Epithelial cell of proximal tubule (primary cell): ENCODE measurements around the gene LRRTM1. TPM values are rescaled to one million over a fixed set of nuclear protein-coding genes. Genes with fewer than 3 reads are reported as not detected.

Experiments
- DNase-seq: peaks from one replicate; pipeline ENCODE4 v3.0.0-alpha.2; 2011; ENCODE audit warnings: low read depth
- H3K4me3 ChIP-seq: 2 replicates; pipeline ENCODE4 v1.5.1; 2011; ENCODE audit warnings: low read depth, mild to moderate bottlenecking, low read length
- total RNA-seq: library from RNA; depleted of rRNA; stranded (reverse); fragments of >200 nt; gene quantifications from 2 replicates; pipeline ENCODE4 v1.2.3, GENCODE V29; 2015
- TF ChIP-seq, protein P1 (sequence below): conservative IDR thresholded peaks from 2 replicates; pipeline ENCODE4 v1.5.1; 2012; ENCODE audit warnings: low read depth, mild to moderate bottlenecking, low read length

LRRTM1 gene
- total RNA-seq, 1 donor from 2014 or later, result 0.81 TPM

DNA sequence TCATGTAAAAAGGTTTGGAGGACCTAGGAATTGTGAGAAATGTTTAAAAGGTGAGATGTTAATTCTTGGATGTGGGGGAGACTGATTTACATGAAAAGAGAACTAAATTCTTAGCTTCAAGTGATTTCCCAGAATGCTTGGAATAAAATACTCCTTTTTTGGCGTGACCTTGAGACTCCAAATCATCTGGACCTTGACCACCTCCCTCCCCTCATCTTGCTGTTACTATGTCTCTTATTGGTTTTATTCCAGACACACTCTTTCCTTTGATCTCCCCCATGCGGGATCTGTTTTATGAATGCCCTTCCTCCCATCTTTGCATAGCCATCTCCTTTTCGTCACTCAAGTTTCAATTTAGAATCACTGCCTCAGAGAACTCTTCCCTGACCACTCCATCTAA is 20.0 kb upstream of the LRRTM1 start:
- TF ChIP-seq, protein P1, sequence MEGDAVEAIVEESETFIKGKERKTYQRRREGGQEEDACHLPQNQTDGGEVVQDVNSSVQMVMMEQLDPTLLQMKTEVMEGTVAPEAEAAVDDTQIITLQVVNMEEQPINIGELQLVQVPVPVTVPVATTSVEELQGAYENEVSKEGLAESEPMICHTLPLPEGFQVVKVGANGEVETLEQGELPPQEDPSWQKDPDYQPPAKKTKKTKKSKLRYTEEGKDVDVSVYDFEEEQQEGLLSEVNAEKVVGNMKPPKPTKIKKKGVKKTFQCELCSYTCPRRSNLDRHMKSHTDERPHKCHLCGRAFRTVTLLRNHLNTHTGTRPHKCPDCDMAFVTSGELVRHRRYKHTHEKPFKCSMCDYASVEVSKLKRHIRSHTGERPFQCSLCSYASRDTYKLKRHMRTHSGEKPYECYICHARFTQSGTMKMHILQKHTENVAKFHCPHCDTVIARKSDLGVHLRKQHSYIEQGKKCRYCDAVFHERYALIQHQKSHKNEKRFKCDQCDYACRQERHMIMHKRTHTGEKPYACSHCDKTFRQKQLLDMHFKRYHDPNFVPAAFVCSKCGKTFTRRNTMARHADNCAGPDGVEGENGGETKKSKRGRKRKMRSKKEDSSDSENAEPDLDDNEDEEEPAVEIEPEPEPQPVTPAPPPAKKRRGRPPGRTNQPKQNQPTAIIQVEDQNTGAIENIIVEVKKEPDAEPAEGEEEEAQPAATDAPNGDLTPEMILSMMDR, result no peak
- H3K4me3 ChIP-seq, result no peak overlapping the region
- DNase-seq, result no peak

DNA sequence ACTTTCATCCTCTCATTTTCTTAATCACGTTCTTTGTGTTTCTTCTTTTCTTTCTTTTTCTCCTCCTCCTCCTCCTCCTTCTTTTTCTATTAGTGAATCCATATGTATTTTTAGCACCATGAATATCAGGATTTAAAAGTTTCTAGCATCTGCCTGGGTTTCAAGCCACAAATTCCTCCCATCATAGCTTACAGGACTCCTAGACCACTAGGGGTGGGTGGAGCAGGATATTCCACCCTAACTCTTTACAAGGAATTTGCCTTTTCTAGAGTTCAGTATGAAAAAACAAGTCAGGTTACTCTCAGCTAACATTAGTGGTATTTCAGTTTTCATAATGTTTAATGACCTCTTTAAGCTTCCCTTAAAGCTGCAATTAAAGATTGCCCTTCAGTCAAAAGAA is 19.1 kb upstream of the LRRTM1 start:
- DNase-seq, result no peak
- TF ChIP-seq, protein P1, result no peak
- no peak overlapping the region for H3K4me3 ChIP-seq

DNA sequence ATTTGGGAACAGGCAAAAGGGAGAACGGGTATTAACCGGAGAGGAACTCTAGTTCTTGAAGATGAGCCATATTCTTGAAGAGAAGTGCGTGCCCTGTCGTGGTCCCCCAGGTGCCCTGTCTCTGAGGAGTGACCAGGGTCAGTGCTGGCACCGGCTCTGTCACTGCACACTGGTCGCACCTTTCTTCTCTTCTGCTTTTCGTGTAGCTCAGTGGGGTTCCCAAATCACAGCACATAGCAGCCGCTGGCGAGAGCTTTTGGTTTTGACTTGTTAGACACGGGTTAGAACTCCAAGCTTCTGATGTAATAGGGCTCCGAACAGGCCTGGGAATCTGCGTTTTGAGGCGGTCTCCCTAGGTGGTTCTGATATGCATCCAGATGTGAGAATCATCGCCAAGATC is 18.4 kb upstream of the LRRTM1 start:
- no peak for DNase-seq
- H3K4me3 ChIP-seq, result no peak overlapping the region
- TF ChIP-seq, protein P1, result no peak

DNA sequence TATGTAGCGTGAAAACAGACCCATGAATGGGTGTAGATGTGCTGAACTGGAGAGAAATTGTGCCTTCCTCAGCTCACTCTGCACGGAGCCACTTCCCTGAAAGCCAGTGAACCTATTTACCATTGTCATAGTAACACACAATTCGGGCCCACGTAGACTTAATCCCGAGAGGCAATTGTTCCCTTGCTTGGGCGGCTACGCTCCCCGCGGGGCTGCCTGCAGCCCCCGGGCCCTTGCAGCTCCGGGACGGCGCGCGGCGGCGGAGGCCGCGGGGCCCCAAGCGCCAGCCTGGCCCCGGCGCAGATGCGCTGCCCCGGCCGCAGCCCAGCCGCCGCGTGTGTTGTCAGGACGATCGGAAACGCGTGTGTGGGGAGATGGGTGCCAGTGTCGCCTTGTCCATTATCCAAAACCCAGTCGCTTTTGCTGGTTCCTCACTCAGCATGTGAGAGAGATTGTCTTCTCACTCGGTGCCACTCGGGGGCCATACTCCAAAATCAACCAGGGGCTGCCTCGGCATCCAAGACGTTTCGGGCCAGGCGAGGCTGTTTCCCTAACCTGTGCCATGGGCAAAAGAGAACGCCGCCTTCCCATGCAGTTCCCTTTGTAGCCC is 17.9 kb upstream of the LRRTM1 start:
- TF ChIP-seq, protein P1, result no peak
- no peak overlapping the region for H3K4me3 ChIP-seq
- DNase-seq, result no peak

DNA sequence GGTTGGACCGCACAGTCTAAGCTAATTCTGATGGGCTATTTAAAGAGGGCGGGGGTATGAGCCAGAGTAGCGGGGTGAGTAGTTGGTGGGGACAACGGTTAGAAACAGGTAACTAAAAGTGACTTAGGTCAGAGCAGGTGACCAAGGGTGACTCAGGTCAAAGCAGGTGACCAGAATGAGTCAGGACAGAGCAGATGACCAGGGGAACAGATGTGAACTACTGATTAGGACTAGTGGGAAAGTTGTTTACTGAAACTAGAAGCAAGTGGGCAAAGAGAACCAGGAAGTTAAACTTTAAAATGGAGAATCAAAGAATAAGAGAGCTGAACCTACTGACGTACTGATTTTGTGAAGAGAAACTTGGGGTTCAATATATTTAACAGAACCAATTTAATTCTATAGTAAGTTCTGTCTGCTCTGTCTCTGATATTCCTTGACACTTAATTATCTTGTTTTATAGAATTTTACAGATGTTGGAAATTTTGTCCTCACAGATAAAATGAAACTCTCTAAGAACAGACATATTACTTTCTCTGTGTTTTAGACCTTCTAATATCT is 7.8 kb upstream of the LRRTM1 start:
- TF ChIP-seq, protein P1, result no peak
- no peak for DNase-seq
- H3K4me3 ChIP-seq, result no peak overlapping the region

DNA sequence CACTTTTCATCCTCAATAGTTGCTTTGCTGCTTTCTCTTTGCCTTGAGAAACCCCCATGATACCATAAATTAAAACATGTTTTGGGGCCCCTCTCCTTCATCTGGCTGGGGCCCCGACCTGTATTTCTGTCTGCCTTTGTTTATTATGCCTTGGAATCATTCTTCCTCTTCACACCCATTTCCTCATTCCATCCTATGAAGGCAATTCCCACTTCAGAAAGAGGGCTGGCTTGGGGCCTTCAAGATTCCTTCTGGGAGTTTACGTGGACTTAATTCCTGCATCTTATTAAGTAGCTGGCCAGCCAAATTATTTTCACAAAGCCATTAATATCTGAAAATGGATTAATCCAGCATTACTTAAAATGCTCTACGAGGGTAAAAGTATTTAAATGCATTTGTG is 6.8 kb upstream of the LRRTM1 start:
- TF ChIP-seq, protein P1, result no peak
- no peak for DNase-seq
- no peak overlapping the region for H3K4me3 ChIP-seq
